WTC11 (cell line): ENCODE results near the gene FGF12. TPM values are rescaled to one million over a fixed set of nuclear protein-coding genes. Genes with fewer than 3 reads are reported as not detected.

ENCODE experiments used
- ATAC-seq: fragments of 200-7000 bp; cut with Tn5 transposase; 2 replicates; pipeline ENCODE4 v1.10.0; 2021; ENCODE audit warnings: mild to moderate bottlenecking, moderate library complexity
- CTCF ChIA-PET: fragments of 300-600 bp; sonication (Branson Sonifier 250); formaldehyde crosslinking; loops from one replicate; lab custom pipeline; 2021; ENCODE audit warnings: antibody characterized with exemption; lab: Charles Lee
- POLR2A ChIA-PET: fragments of 350-600 bp; sonication (Branson Sonifier 250); formaldehyde crosslinking; loops from one replicate; lab custom pipeline; 2021; ENCODE audit warnings: antibody characterized with exemption; lab: Charles Lee
- DNase-seq: peaks from one replicate; pipeline ENCODE4 v3.0.0; 2021; ENCODE audit warnings: low spot score
- H3K27ac Mint-ChIP-seq: 2 replicates; pipeline ENCODE4 v1.8.0; 2021; ENCODE audit warnings: mixed read lengths
- H3K27me3 Mint-ChIP-seq: 2 replicates; pipeline ENCODE4 v1.8.0; 2021; ENCODE audit warnings: low read depth, mild to moderate bottlenecking, moderate library complexity, mixed read lengths
- H3K36me3 Mint-ChIP-seq: 2 replicates; pipeline ENCODE4 v1.8.0; 2021; ENCODE audit warnings: mixed read lengths
- H3K4me1 Mint-ChIP-seq: 2 replicates; pipeline ENCODE4 v1.8.0; 2022; ENCODE audit warnings: mixed read lengths
- H3K4me3 Mint-ChIP-seq: 2 replicates; pipeline ENCODE4 v1.8.0; 2021; ENCODE audit warnings: mild to moderate bottlenecking, moderate library complexity, mixed read lengths
- H3K9me3 Mint-ChIP-seq: 2 replicates; pipeline ENCODE4 v1.8.0; 2021; ENCODE audit warnings: mixed read lengths
- ATF1 ChIP-seq: sonication (generic); formaldehyde crosslinking; IDR thresholded peaks from 2 replicates; pipeline ENCODE4 v1.8.1; 2023; ENCODE audit warnings: mild to moderate bottlenecking, moderate library complexity, missing genetic modification reagents
- CBFB ChIP-seq: sonication (generic); formaldehyde crosslinking; IDR thresholded peaks from 2 replicates; pipeline ENCODE4 v1.8.1; 2022; ENCODE audit warnings: mild to moderate bottlenecking, low read depth, missing genetic modification reagents
- EMX1 ChIP-seq: fragments of 250-450 bp; sonication (Bioruptor Pico); IDR thresholded peaks from 2 replicates; pipeline ENCODE4 v1.8.0; 2021; ENCODE audit warnings: mild to moderate bottlenecking
- FOXK1 ChIP-seq: sonication (generic); formaldehyde crosslinking; IDR thresholded peaks from 2 replicates; pipeline ENCODE4 v1.8.0; 2022; ENCODE audit warnings: mild to moderate bottlenecking, moderate library complexity, missing genetic modification reagents
- GRHL2 ChIP-seq: fragments of 250-450 bp; sonication (Bioruptor Pico); IDR thresholded peaks from 2 replicates; pipeline ENCODE4 v1.8.0; 2022; ENCODE audit warnings: mild to moderate bottlenecking, moderate library complexity; ENCODE audit not compliant: insufficient replicate concordance, severe bottlenecking
- MAX ChIP-seq: sonication (generic); formaldehyde crosslinking; IDR thresholded peaks from 2 replicates; pipeline ENCODE4 v1.8.0; 2022; ENCODE audit warnings: mild to moderate bottlenecking, missing genetic modification reagents
- MYBL2 ChIP-seq: sonication (generic); formaldehyde crosslinking; IDR thresholded peaks from 2 replicates; pipeline ENCODE4 v1.8.1; 2023; ENCODE audit warnings: mild to moderate bottlenecking, moderate library complexity, missing genetic modification reagents
- NFATC4 ChIP-seq: fragments of 250-450 bp; sonication (Bioruptor Pico); IDR thresholded peaks from 2 replicates; pipeline ENCODE4 v1.9.0; 2021; ENCODE audit warnings: mild to moderate bottlenecking
- NFE2L1 ChIP-seq: sonication (generic); formaldehyde crosslinking; IDR thresholded peaks from 2 replicates; pipeline ENCODE4 v1.8.1; 2023; ENCODE audit warnings: missing genetic modification reagents
- NR1H2 ChIP-seq: sonication (generic); formaldehyde crosslinking; IDR thresholded peaks from 2 replicates; pipeline ENCODE4 v1.9.0; 2021; ENCODE audit warnings: mild to moderate bottlenecking, moderate library complexity, missing genetic modification reagents
- OVOL2 ChIP-seq: fragments of 250-450 bp; sonication (Bioruptor Pico); IDR thresholded peaks from 2 replicates; pipeline ENCODE4 v1.9.0; 2021; ENCODE audit warnings: mild to moderate bottlenecking, borderline replicate concordance
- RELA ChIP-seq: sonication (generic); formaldehyde crosslinking; IDR thresholded peaks from 2 replicates; pipeline ENCODE4 v1.8.1; 2022; ENCODE audit warnings: missing genetic modification reagents, mild to moderate bottlenecking, borderline replicate concordance
- RORB ChIP-seq: fragments of 250-450 bp; sonication (Bioruptor Pico); IDR thresholded peaks from 2 replicates; pipeline ENCODE4 v1.9.0; 2021; ENCODE audit warnings: mild to moderate bottlenecking
- SMAD3 ChIP-seq: sonication (generic); formaldehyde crosslinking; IDR thresholded peaks from 2 replicates; pipeline ENCODE4 v1.8.0; 2022; ENCODE audit warnings: missing genetic modification reagents, mild to moderate bottlenecking, borderline replicate concordance
- SOX15 ChIP-seq: fragments of 250-450 bp; sonication (Bioruptor Pico); IDR thresholded peaks from 2 replicates; pipeline ENCODE4 v1.9.0; 2021; ENCODE audit warnings: mild to moderate bottlenecking
- TP53 ChIP-seq: sonication (generic); formaldehyde crosslinking; IDR thresholded peaks from 2 replicates; pipeline ENCODE4 v1.8.1; 2023; ENCODE audit warnings: mild to moderate bottlenecking, missing genetic modification reagents
- ZBTB21 ChIP-seq: sonication (generic); formaldehyde crosslinking; IDR thresholded peaks from 2 replicates; pipeline ENCODE4 v1.8.1; 2023; ENCODE audit warnings: mild to moderate bottlenecking, missing genetic modification reagents, borderline replicate concordance
- ZMAT4 ChIP-seq: fragments of 250-450 bp; sonication (Bioruptor Pico); IDR thresholded peaks from 2 replicates; pipeline ENCODE4 v1.9.0; 2021; ENCODE audit warnings: mild to moderate bottlenecking
- total RNA-seq: library from RNA; stranded (reverse); gene quantifications from 3 replicates; pipeline ENCODE4 v1.2.3, GENCODE V29; 2021
- TF ChIP-seq, protein P1 (sequence below): fragments of 250-450 bp; sonication (Bioruptor Pico); IDR thresholded peaks from 2 replicates; pipeline ENCODE4 v1.9.0; 2021; ENCODE audit warnings: mild to moderate bottlenecking, borderline replicate concordance
- TF ChIP-seq, protein P2 (sequence below): sonication (generic); formaldehyde crosslinking; IDR thresholded peaks from 2 replicates; pipeline ENCODE4 v1.8.1; 2022; ENCODE audit warnings: mild to moderate bottlenecking, missing genetic modification reagents, moderate library complexity, borderline replicate concordance
- TF ChIP-seq, protein P3 (sequence below): fragments of 250-450 bp; sonication (Bioruptor Pico); conservative IDR thresholded peaks from 2 replicates; pipeline ENCODE4 v1.9.0; 2021; ENCODE audit warnings: mild to moderate bottlenecking

The FGF12 gene
- total RNA-seq, 1 experiment from 2014 or later, result 13.5 TPM

- TF ChIP-seq RELA (CRISPR knock-in tag), result no peak
- TF ChIP-seq, protein P1, sequence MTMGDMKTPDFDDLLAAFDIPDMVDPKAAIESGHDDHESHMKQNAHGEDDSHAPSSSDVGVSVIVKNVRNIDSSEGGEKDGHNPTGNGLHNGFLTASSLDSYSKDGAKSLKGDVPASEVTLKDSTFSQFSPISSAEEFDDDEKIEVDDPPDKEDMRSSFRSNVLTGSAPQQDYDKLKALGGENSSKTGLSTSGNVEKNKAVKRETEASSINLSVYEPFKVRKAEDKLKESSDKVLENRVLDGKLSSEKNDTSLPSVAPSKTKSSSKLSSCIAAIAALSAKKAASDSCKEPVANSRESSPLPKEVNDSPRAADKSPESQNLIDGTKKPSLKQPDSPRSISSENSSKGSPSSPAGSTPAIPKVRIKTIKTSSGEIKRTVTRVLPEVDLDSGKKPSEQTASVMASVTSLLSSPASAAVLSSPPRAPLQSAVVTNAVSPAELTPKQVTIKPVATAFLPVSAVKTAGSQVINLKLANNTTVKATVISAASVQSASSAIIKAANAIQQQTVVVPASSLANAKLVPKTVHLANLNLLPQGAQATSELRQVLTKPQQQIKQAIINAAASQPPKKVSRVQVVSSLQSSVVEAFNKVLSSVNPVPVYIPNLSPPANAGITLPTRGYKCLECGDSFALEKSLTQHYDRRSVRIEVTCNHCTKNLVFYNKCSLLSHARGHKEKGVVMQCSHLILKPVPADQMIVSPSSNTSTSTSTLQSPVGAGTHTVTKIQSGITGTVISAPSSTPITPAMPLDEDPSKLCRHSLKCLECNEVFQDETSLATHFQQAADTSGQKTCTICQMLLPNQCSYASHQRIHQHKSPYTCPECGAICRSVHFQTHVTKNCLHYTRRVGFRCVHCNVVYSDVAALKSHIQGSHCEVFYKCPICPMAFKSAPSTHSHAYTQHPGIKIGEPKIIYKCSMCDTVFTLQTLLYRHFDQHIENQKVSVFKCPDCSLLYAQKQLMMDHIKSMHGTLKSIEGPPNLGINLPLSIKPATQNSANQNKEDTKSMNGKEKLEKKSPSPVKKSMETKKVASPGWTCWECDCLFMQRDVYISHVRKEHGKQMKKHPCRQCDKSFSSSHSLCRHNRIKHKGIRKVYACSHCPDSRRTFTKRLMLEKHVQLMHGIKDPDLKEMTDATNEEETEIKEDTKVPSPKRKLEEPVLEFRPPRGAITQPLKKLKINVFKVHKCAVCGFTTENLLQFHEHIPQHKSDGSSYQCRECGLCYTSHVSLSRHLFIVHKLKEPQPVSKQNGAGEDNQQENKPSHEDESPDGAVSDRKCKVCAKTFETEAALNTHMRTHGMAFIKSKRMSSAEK (CRISPR knock-in tag), result no peak
- TF ChIP-seq, protein P2, sequence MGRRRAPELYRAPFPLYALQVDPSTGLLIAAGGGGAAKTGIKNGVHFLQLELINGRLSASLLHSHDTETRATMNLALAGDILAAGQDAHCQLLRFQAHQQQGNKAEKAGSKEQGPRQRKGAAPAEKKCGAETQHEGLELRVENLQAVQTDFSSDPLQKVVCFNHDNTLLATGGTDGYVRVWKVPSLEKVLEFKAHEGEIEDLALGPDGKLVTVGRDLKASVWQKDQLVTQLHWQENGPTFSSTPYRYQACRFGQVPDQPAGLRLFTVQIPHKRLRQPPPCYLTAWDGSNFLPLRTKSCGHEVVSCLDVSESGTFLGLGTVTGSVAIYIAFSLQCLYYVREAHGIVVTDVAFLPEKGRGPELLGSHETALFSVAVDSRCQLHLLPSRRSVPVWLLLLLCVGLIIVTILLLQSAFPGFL (CRISPR knock-in tag), result no peak
- no peak for TF ChIP-seq ZMAT4 (CRISPR knock-in tag)
- no peak for TF ChIP-seq OVOL2 (CRISPR knock-in tag)
Observed at GRCh38 chr3:192273697-192274010, 453.7 kb downstream of the FGF12 start (continued).

GRCh38 chr3:192273001-192273696, 454.2 kb downstream of the FGF12 start:
- Mint-ChIP-seq H3K36me3 (peaks cover 5% of the 10 kb centered on the region), H3K27me3 (no peaks in the 10 kb centered on the region), H3K4me1 (peaks cover 30% of the 10 kb centered on the region), H3K27ac (peak overlapping the region; percentile 51; the same call in 1 of the 2 replicates), H3K9me3 (peaks cover 8% of the 10 kb centered on the region), H3K4me3 (no peak overlapping the region)
- peak; percentile 41; the same call in 1 of the 2 replicates for ATAC-seq
- ChIA-PET CTCF (interaction anchor here (1.1 kb wide), 1 partner anchor 11 kb away, joined by 3 read pairs; no protein-coding TSS in a partner anchor), POLR2A (no interaction called here)
- DNase-seq, result no peak
- TF ChIP-seq SOX15 (CRISPR knock-in tag), result no peak
- TF ChIP-seq ZBTB21 (CRISPR knock-in tag), result no peak
- no peak for TF ChIP-seq FOXK1
- no peak for TF ChIP-seq TP53 (CRISPR knock-in tag)
- TF ChIP-seq RORB (CRISPR knock-in tag), result no peak
- no peak for TF ChIP-seq EMX1 (CRISPR knock-in tag)
- no peak for TF ChIP-seq OVOL2 (CRISPR knock-in tag)
- TF ChIP-seq CBFB, result no peak
- no peak for TF ChIP-seq GRHL2 (CRISPR knock-in tag)
- TF ChIP-seq NFATC4 (CRISPR knock-in tag), result no peak
- TF ChIP-seq MAX (CRISPR knock-in tag), result no peak
- no peak for TF ChIP-seq ATF1 (CRISPR knock-in tag)
- no peak for TF ChIP-seq NR1H2 (CRISPR knock-in tag)
- no peak for TF ChIP-seq MYBL2
- no peak for TF ChIP-seq SMAD3
- TF ChIP-seq NFE2L1 (CRISPR knock-in tag), result no peak
- TF ChIP-seq, protein P3, sequence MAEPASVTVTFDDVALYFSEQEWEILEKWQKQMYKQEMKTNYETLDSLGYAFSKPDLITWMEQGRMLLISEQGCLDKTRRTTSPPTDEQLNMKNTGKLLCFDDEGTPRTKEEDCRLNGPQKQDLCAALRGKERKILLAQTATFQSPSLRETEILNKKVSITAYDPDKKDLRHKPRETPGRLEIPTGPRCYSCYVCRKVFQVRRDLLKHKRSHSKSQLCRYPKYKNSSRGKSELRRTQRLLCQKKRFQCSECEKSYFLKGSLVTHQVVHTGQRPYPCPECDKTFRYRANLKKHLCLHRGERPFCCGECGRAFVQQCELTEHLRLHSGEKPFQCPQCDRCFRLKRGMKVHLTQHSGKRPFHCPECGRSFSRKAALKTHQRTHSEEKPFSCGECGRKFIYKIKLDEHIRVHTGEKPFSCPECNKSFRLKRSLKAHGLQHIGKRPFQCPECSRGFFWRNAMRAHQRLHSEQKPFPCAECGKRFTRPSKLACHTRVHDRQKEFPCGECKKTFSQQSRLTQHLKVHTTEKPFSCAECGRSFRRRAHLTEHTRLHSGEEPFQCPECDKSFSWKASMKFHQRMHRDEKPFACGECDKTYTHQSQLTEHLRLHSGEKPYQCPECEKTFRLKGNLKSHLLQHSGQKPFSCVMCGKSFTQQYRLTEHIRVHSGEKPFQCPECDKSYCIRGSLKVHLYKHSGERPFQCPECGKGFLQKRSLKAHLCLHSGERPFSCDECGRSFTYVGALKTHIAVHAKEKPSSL (CRISPR knock-in tag), result no peak
